Uterus (tissue), 4 donors: ENCODE measurements around the gene DPEP2. TPM values are rescaled to one million over a fixed set of nuclear protein-coding genes. Genes with fewer than 3 reads are reported as not detected.
"Not testable (repeated sequence)": the region's sequence is repeated elsewhere in the genome, so short reads cannot be mapped to it uniquely, and the experiment has no call there.

ENCODE experiments used
- DNase-seq, 2 donors: peaks; one replicate each; pipeline ENCODE4 v3.0.0-alpha.2; 2019 to 2020
- H3K27ac ChIP-seq, 2 donors: fragments of 200-600 bp; sonication (generic); 1 replicate in 1 of 2; 2 replicates in 1 of 2; pipeline ENCODE4 v1.5.1; 2016 to 2018
- H3K27me3 ChIP-seq, 2 donors: fragments of 200-600 bp; sonication (generic); one replicate each; pipeline ENCODE4 v1.5.1; 2018 to 2019; ENCODE audit warnings: control low read depth in 1 of 2
- H3K36me3 ChIP-seq, 2 donors: fragments of 200-600 bp; sonication (generic); one replicate each; pipeline ENCODE4 v1.5.1; 2019; ENCODE audit warnings: control low read depth in 1 of 2
- H3K4me1 ChIP-seq, 2 donors: fragments of 200-600 bp; sonication (generic); one replicate each; pipeline ENCODE4 v1.5.1; 2018 to 2019; ENCODE audit warnings: control low read depth in 1 of 2
- H3K4me3 ChIP-seq, 2 donors: fragments of 200-600 bp; sonication (generic); 1 replicate in 1 of 2; 2 replicates in 1 of 2; pipeline ENCODE4 v1.5.1; 2018 to 2019; ENCODE audit warnings: mild to moderate bottlenecking in 1 of 2
- H3K9me3 ChIP-seq, 2 donors: fragments of 200-600 bp; sonication (generic); one replicate each; pipeline ENCODE4 v1.5.1; 2019; ENCODE audit warnings: control low read depth in 1 of 2
- CTCF ChIP-seq, 4 experiments: fragments of 200-600 bp in 2 of 4; fragments of 450-650 bp in 2 of 4; sonication (generic) in 2 of 4; IDR thresholded peaks; one replicate each; pipeline ENCODE4 v1.5.1; 2016 to 2019; ENCODE audit warnings: antibody characterized with exemption in 4 of 4, mild to moderate bottlenecking in 2 of 4, moderate library complexity in 1 of 4
- POLR2A ChIP-seq, 2 donors: fragments of 450-650 bp; IDR thresholded peaks; one replicate each; pipeline ENCODE4 v1.6.1; 2016; ENCODE audit warnings: antibody characterized with exemption in 2 of 2, mild to moderate bottlenecking in 1 of 2, moderate library complexity in 1 of 2
- intact Hi-C: fragments of 100-400 bp; cut with DNase I; formaldehyde crosslinking; loops from one replicate; pipeline ENCODE4 v1.15.1; 2023; ENCODE audit warnings: low total_unique reads
- total RNA-seq, 4 donors: library from RNA; depleted of rRNA in 3 of 4; stranded (reverse); fragments of >200 nt in 3 of 4; gene quantifications; one replicate each; pipeline versions ENCODE4 v1.1.0 to v1.2.4, GENCODE V29; 2014 to 2023
- donor health status: DM: yes; HTN: yes; CAD: no.

DPEP2 gene
- total RNA-seq, 4 donors from 2014 or later = 0.77 to 2.3 (median 0.83) TPM; not detected in 1

- no peak for TF ChIP-seq POLR2A (IDR thresholded peaks at IDR 0.05)
- Histone ChIP-seq H3K4me3 (no peak overlapping the region), H3K9me3 (no peaks in the 10 kb centered on the region), H3K27ac (no peak overlapping the region), H3K27me3 (no peaks in the 10 kb centered on the region), H3K36me3 (no peaks in the 10 kb centered on the region), H3K4me1 (peaks cover 0 to 11% of the 10 kb centered on the region in 2 donors)
- DNase-seq = no peak
- intact Hi-C loops = no loop called here
These were observed 3.9 kb downstream of the DPEP2 start for GRCh38 chr16:67995423-67995822.

DNA sequence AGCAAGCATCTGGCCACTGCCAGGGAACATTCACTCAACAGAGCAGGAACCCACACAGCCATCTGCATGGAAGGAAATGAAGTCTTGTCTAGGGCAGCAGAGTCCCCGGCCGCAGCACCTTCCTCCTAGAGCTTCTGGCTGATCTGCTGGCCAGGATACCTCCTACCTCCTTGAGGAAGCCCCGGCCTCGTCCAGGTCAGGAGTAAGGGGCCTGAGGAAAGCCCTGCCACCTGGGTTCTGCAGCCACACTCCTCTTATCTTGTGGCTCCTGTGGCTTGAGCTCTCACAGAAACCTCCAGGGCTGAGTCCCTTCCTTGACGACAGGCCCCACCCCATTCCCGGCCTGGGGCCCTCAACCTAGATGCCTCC lies 5.3 kb downstream of the DPEP2 start:
- intact Hi-C loops, H3K4me3 ChIP-seq, DNase-seq, H3K9me3 ChIP-seq, H3K27me3 ChIP-seq, H3K36me3 ChIP-seq: not testable (repeated sequence)
- peaks cover 0 to 11% of the 10 kb centered on the region in 2 donors for H3K4me1 ChIP-seq
- H3K27ac ChIP-seq = peak overlapping the region; percentile 45 to 74

GRCh38 chr16:67993207-67994039 lies 5.9 kb downstream of the DPEP2 start:
- Histone ChIP-seq H3K27me3 (no peaks in the 10 kb centered on the region), H3K36me3 (no peaks in the 10 kb centered on the region), H3K9me3 (no peaks in the 10 kb centered on the region), H3K27ac (peak overlapping the region; percentile 45 to 74), H3K4me1 (peaks cover 0 to 11% of the 10 kb centered on the region in 2 donors), H3K4me3 (peak overlapping the region; percentile 14 to 25)
- intact Hi-C loops = no loop called here
- TF ChIP-seq CTCF (IDR thresholded peaks at IDR 0.05) (peak; percentile 96 to 99 (median 97)), POLR2A (IDR thresholded peaks at IDR 0.05) (peak in 1 of 2 donors; percentile 35)
- peak; percentile 72 to 77 for DNase-seq

- no peaks in the 10 kb centered on the region for H3K36me3 ChIP-seq
- TF ChIP-seq POLR2A (IDR thresholded peaks at IDR 0.05) (no peak), CTCF (IDR thresholded peaks at IDR 0.05) (no peak)
- H3K27me3 ChIP-seq = no peaks in the 10 kb centered on the region
- DNase-seq = no peak
- peak overlapping the region in 1 of 2 donors; percentile 74 for H3K27ac ChIP-seq
- peaks cover 0 to 11% of the 10 kb centered on the region in 2 donors for H3K4me1 ChIP-seq
- intact Hi-C loops = no loop called here
- no peaks in the 10 kb centered on the region for H3K9me3 ChIP-seq
- H3K4me3 ChIP-seq = peak overlapping the region in 1 of 2 donors; percentile 25
These were observed 6.5 kb downstream of the DPEP2 start for GRCh38 chr16:67992661-67993206.

DNA sequence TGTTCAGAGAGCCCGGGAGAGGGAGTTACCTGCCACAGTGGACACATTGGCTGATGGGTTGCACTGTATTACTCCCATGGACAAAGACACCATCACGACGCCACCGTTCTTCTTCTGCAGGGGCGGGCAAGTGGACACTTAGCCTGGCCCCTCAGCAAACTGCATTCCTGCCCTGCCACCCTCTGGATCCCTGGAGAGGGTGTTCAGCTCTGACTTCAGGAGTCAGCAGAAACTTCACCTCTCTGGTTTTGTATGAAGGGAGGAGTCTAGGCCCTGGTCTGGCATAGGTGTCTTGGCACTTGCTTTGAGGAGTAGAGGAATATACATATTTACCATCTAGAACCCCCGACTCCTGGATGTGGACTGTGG lies 9.3 kb downstream of the DPEP2 start:
- Histone ChIP-seq H3K36me3 (no peaks in the 10 kb centered on the region), H3K4me1 (peaks cover 0 to 11% of the 10 kb centered on the region in 2 donors), H3K4me3 (no peak overlapping the region), H3K27ac (no peak overlapping the region), H3K9me3 (no peaks in the 10 kb centered on the region), H3K27me3 (no peaks in the 10 kb centered on the region)
- DNase-seq = no peak
- TF ChIP-seq POLR2A (IDR thresholded peaks at IDR 0.05) (no peak), CTCF (IDR thresholded peaks at IDR 0.05) (no peak)
- intact Hi-C loops = no loop called here

- no peak overlapping the region for H3K4me3 ChIP-seq
- H3K27me3 ChIP-seq = no peaks in the 10 kb centered on the region
- peaks cover 0 to 11% of the 10 kb centered on the region in 2 donors for H3K4me1 ChIP-seq
- no peaks in the 10 kb centered on the region for H3K9me3 ChIP-seq
- no peak for DNase-seq
- TF ChIP-seq POLR2A (IDR thresholded peaks at IDR 0.05) (no peak), CTCF (IDR thresholded peaks at IDR 0.05) (no peak)
- H3K36me3 ChIP-seq = no peaks in the 10 kb centered on the region
- intact Hi-C loops = no loop called here
- H3K27ac ChIP-seq = no peak overlapping the region
These were observed 9.8 kb downstream of the DPEP2 start for GRCh38 chr16:67989322-67990017.
